ENCODE data around the gene TNFSF8.

Gene TNFSF8

DNA sequence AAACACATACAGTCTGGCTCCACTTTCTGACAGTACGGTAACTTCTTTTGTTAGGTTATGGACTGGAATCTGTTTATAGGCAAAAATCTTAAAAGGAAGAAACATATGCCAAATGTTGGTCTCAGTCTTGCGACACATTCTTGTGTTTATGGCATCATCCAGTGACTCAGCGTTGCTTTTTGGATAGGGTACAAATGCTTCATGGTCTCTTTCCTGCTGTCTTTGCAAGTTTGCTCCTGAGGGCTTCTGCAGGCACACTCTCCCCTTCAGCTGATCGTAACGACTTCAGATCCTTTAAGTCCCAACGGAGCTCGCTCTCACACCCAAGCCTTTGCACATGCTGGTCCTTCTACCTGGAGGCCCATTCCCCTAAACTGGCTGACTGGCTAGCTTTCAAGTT is 23.6 kb upstream of the TNFSF8 start:
- peak; percentile 28; the same call in 2 of the 3 replicates for ATAC-seq
- TF ChIP-seq, protein P1, sequence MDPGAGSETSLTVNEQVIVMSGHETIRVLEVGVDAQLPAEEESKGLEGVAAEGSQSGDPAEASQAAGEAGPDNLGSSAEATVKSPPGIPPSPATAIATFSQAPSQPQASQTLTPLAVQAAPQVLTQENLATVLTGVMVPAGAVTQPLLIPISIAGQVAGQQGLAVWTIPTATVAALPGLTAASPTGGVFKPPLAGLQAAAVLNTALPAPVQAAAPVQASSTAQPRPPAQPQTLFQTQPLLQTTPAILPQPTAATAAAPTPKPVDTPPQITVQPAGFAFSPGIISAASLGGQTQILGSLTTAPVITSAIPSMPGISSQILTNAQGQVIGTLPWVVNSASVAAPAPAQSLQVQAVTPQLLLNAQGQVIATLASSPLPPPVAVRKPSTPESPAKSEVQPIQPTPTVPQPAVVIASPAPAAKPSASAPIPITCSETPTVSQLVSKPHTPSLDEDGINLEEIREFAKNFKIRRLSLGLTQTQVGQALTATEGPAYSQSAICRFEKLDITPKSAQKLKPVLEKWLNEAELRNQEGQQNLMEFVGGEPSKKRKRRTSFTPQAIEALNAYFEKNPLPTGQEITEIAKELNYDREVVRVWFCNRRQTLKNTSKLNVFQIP (CRISPR knock-in tag; IDR thresholded peaks at IDR 0.05; ENCODE audit: borderline replicate concordance, low read depth), result no peak
- no peak for TF ChIP-seq ZFP30 (CRISPR knock-in tag; IDR thresholded peaks at IDR 0.05)
- TF ChIP-seq RARB (CRISPR knock-in tag; IDR thresholded peaks at IDR 0.05), result no peak
- TF ChIP-seq, protein P2, sequence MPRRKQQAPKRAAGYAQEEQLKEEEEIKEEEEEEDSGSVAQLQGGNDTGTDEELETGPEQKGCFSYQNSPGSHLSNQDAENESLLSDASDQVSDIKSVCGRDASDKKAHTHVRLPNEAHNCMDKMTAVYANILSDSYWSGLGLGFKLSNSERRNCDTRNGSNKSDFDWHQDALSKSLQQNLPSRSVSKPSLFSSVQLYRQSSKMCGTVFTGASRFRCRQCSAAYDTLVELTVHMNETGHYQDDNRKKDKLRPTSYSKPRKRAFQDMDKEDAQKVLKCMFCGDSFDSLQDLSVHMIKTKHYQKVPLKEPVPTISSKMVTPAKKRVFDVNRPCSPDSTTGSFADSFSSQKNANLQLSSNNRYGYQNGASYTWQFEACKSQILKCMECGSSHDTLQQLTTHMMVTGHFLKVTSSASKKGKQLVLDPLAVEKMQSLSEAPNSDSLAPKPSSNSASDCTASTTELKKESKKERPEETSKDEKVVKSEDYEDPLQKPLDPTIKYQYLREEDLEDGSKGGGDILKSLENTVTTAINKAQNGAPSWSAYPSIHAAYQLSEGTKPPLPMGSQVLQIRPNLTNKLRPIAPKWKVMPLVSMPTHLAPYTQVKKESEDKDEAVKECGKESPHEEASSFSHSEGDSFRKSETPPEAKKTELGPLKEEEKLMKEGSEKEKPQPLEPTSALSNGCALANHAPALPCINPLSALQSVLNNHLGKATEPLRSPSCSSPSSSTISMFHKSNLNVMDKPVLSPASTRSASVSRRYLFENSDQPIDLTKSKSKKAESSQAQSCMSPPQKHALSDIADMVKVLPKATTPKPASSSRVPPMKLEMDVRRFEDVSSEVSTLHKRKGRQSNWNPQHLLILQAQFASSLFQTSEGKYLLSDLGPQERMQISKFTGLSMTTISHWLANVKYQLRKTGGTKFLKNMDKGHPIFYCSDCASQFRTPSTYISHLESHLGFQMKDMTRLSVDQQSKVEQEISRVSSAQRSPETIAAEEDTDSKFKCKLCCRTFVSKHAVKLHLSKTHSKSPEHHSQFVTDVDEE (CRISPR knock-in tag; IDR thresholded peaks at IDR 0.05), result no peak

DNA sequence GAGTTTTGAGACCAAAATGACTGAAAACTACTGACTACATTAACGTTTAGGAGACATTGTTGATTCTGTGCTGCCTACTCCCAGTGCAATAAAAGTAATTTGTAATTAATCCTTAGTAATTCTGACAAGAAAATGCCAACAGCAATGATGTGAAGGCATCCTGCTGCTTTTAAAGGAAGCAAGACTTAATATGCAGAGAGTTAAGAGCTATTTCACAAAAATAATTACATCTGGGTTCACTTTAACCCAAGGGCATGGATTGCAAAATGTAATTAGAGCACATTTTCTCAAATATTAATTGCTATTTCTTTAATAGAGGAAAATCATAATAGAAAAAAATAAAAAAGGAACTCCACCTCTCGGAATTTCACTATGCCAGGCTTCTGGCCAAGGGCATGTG is 22.7 kb upstream of the TNFSF8 start:
- no peak for ATAC-seq
- TF ChIP-seq ZNF565 (CRISPR knock-in tag; conservative IDR thresholded peaks at IDR 0.05; ENCODE audit: low read depth) (no peak), ZNF8 (CRISPR knock-in tag; IDR thresholded peaks at IDR 0.05) (no peak), ZFP3 (CRISPR knock-in tag; IDR thresholded peaks at IDR 0.05) (no peak), ZFP30 (CRISPR knock-in tag; IDR thresholded peaks at IDR 0.05) (no peak), SNAI2 (CRISPR knock-in tag; IDR thresholded peaks at IDR 0.05) (no peak), TOX (CRISPR knock-in tag; IDR thresholded peaks at IDR 0.05; ENCODE audit: borderline replicate concordance) (no peak), ARNTL (CRISPR knock-in tag; IDR thresholded peaks at IDR 0.05; ENCODE audit: borderline replicate concordance, low read depth) (no peak), CSDC2 (CRISPR knock-in tag; IDR thresholded peaks at IDR 0.05) (no peak), ESRRG (CRISPR knock-in tag; IDR thresholded peaks at IDR 0.05) (no peak), BACH2 (CRISPR knock-in tag; IDR thresholded peaks at IDR 0.05; ENCODE audit: borderline replicate concordance) (no peak), OSR1 (CRISPR knock-in tag; IDR thresholded peaks at IDR 0.05) (no peak), GLIS3 (CRISPR knock-in tag; IDR thresholded peaks at IDR 0.05) (no peak), TCF4 (CRISPR knock-in tag; IDR thresholded peaks at IDR 0.05; ENCODE audit: borderline replicate concordance) (no peak), PPARA (CRISPR knock-in tag; IDR thresholded peaks at IDR 0.05; ENCODE audit: borderline replicate concordance) (no peak), ISL1 (CRISPR knock-in tag; IDR thresholded peaks at IDR 0.05) (no peak)
- TF ChIP-seq, protein P3, sequence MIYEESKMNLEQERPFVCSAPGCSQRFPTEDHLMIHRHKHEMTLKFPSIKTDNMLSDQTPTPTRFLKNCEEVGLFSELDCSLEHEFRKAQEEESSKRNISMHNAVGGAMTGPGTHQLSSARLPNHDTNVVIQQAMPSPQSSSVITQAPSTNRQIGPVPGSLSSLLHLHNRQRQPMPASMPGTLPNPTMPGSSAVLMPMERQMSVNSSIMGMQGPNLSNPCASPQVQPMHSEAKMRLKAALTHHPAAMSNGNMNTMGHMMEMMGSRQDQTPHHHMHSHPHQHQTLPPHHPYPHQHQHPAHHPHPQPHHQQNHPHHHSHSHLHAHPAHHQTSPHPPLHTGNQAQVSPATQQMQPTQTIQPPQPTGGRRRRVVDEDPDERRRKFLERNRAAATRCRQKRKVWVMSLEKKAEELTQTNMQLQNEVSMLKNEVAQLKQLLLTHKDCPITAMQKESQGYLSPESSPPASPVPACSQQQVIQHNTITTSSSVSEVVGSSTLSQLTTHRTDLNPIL (CRISPR knock-in tag; IDR thresholded peaks at IDR 0.05; ENCODE audit: low read depth), result no peak
- TF ChIP-seq, protein P1 (CRISPR knock-in tag; IDR thresholded peaks at IDR 0.05; ENCODE audit: borderline replicate concordance, low read depth), result no peak
- TF ChIP-seq, protein P2 (CRISPR knock-in tag; IDR thresholded peaks at IDR 0.05), result no peak
- TF ChIP-seq, protein P4, sequence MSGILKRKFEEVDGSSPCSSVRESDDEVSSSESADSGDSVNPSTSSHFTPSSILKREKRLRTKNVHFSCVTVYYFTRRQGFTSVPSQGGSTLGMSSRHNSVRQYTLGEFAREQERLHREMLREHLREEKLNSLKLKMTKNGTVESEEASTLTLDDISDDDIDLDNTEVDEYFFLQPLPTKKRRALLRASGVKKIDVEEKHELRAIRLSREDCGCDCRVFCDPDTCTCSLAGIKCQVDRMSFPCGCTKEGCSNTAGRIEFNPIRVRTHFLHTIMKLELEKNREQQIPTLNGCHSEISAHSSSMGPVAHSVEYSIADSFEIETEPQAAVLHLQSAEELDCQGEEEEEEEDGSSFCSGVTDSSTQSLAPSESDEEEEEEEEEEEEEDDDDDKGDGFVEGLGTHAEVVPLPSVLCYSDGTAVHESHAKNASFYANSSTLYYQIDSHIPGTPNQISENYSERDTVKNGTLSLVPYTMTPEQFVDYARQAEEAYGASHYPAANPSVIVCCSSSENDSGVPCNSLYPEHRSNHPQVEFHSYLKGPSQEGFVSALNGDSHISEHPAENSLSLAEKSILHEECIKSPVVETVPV (CRISPR knock-in tag; IDR thresholded peaks at IDR 0.05), result no peak
